ENCODE measurements around the gene PLCL1. TPM values are rescaled to one million over a fixed set of nuclear protein-coding genes. Genes with fewer than 3 reads are reported as not detected.

PLCL1 gene
- total RNA-seq, 1 experiment from 2014 or later, result 0.06 TPM

- no peak for DNase-seq (ENCODE audit: low read depth)
Observed at GRCh38 chr2:197885126-197885525, 80.7 kb downstream of the PLCL1 start.

- no peak for DNase-seq (ENCODE audit: low read depth)
Observed at GRCh38 chr2:197885587-197885986, 81.2 kb downstream of the PLCL1 start.

DNA sequence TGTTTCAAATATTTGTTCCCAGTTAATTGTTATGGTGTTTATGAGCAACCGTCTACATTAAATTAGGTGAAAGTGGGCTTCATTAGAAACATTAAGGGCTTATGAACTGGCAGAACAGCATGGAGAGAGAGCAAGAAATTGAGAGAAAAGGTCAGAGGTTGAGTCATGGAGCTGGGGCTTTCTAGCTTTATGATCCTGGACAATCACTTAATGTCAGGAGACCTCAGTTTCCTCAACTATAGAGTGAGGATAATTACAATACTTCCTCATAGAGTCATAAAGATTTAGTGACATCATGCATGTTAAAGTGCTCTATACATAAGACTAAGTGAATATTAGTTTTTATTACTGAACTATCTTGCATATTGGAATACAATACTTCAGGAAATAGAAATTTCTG lies 83.9 kb downstream of the PLCL1 start:
- no peak for DNase-seq (ENCODE audit: low read depth)

DNA sequence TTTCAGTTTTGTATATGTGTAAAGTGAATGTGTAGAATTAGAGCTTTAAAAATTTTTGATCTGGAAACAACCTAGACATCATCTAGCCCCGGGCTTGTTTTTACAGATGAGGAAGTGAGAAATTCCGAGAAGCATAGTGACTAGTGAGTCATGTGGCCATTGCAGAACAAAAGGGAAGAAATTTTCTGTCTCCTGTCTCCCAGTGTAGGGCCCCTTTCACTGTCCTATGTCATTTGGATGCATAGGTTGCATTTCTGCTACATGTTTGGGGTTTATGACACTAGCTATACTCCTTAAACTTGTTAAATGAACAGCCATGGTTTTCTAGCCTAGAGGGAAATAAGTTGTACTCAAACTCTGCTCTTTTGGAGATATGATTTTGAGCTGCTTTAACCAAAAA lies 84.6 kb downstream of the PLCL1 start:
- DNase-seq (ENCODE audit: low read depth), result peak; percentile 44

GRCh38 chr2:197890168-197890567 lies 85.8 kb downstream of the PLCL1 start:
- DNase-seq (ENCODE audit: low read depth), result no peak

- no peak for DNase-seq (ENCODE audit: low read depth)
Observed at GRCh38 chr2:197891897-197892442, 87.6 kb downstream of the PLCL1 start.

DNA sequence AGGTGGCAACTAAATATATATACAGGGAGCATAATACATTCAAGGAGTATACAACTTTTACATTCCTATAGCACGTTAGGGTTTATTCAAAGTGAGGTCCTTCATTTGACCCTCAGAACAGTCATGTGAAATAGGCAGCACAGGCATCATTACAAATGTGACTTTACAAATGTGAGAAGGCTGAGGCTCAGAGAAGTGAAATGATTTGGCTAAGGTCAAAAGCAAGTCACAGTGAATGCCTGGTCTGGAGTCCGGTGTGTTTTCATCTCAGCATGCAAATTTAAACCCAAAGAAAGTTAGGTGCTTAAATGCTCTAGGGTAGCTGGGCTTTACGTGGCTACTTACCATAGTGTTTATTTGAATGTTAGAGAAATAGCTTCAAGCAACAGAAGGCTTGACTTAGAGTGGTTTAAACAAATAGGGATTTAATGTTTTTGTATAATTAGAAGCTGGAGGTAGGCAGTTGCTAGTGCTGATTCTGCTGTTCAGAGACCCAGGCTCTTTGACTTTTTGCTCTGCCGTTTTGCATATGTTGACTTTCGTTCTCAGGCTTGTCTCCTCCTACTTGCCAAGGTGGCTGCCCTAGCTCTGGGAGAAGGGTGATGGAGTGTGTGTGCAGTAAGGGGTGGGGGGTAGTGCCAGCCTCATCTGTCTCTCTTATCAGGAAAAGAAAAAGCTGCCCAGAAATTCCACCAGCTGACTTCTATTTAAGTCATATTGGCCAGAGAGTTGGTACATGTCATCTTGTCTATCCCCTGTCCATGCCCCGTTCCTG lies 89.2 kb downstream of the PLCL1 start:
- no peak for DNase-seq (ENCODE audit: low read depth)

DNA sequence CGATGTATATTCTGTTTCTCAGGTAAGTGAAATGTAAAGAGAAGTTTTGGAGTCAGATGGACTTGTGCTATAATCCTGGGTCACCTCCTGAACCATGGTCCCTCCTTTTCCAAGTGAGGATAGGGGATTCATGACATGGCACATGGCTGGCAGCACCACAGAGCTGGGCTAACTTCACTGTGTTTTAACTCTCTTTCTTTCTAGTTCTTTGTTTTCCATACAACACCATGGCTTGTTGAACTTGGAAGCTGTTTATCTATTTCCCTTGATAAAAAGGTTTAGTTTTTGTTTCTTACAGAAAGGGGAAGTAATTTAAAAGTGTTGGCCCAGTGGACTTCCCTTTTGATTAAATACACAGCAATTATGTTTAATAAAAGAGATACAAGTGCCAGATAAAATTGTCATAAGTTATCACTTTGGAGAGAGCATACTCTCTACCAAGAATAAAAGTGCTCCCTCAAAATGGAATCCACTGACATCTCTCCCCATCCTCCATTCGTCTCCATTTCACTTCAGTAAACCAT lies 90.4 kb downstream of the PLCL1 start:
- no peak for DNase-seq (ENCODE audit: low read depth)

DNA sequence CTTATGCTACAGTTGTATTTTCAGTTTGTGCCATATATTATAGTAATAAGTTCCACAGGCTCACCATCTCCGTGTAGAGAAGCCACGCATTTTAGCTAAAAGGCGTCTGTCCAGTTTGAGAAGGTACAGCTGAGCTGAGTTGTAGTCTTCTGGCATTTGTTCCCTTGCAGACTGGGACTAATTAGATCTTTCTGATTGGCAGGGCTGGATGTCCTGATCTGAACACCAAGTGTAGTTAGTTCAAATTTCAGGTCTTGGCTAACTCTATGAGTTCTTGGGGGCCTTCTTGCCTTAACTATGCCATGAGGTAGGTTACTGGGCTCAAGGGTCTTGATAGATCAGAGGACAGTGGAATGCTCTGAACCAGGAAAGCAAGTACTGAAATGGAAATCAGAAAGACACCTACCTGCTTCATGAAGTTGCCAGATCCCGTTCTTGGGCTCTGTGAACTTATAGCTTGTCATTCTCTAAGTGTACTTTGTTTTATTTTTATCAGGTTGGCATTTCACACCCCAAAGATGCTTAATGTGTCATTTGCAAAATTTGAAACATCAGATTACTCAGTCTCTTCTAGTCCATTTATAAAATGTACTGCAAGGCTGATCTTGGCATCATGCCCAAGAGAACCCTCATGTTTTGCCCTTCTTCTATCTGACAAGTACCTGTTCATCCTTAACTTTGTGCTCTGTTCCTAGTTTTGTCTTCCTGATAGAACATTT lies 93.7 kb downstream of the PLCL1 start:
- no peak for DNase-seq (ENCODE audit: low read depth)

GRCh38 chr2:197904446-197904845 lies 100.1 kb downstream of the PLCL1 start:
- DNase-seq (ENCODE audit: low read depth), result no peak

- DNase-seq (ENCODE audit: low read depth), result no peak
Observed at GRCh38 chr2:197908156-197908555, 103.8 kb downstream of the PLCL1 start.

GRCh38 chr2:197908990-197909776 lies 104.8 kb downstream of the PLCL1 start:
- DNase-seq (ENCODE audit: low read depth), result peak; percentile 81

DNA sequence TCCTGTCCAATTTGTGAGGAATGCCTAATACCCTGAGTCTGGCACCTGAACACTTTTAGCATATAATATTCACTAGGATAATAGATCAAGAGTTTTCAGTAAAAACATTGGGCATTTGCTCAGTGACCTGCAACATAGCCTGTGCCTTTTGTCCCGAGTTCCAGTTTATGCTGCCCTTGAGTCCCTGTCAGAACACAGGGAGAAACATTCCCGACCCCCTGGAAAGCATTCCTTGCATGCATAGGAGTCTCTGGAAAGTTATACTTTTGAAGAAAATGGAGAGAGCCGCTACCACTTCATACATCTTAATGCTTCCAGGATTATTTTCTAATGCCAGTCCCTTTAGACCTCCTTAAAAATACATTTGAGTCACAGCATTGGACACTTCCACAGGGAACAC lies 107.3 kb downstream of the PLCL1 start:
- DNase-seq (ENCODE audit: low read depth), result no peak

DNA sequence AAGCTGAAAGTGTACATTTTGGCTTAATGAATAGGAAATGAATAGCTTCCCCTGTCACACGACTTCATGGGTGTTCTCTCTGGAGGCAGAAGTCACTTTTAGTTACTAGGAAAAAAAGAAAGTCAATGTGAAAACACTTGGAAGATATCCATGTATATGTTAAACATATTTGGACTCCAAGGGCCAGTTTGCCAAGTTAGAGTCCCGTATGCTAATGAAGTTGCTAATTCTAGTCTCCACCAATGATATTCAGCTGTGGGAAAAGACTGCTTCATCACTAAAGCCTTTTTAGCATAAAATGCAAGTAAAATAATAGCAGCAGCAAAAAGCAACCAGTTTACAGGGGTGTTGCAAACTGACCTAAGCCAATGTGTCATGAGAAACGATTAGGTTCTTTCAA lies 108.7 kb downstream of the PLCL1 start:
- DNase-seq (ENCODE audit: low read depth), result no peak

GRCh38 chr2:197914778-197915177 lies 110.4 kb downstream of the PLCL1 start:
- DNase-seq (ENCODE audit: low read depth), result no peak

- peak; percentile 56 for DNase-seq (ENCODE audit: low read depth)
Observed at GRCh38 chr2:197915548-197916265, 111.3 kb downstream of the PLCL1 start.

DNA sequence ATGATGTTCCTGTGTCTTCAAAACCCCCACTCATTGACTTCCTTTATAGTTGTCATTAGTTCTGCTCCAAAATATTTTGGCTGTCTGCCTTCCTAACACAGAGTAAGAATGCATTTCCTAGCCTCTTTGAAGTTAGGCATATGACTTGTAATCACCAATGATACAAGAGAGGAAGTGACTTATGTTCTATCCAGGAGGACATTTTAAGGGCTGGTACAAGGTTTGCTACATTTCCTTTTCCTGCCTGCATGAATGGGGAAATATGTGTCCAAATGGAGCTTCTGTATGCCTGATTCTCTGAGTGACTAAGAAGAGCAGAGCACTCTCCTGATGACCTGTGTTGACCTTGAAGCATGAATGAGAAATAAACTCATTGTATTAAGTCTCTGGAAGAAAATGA lies 115.1 kb downstream of the PLCL1 start:
- DNase-seq (ENCODE audit: low read depth), result peak; percentile 55

DNA sequence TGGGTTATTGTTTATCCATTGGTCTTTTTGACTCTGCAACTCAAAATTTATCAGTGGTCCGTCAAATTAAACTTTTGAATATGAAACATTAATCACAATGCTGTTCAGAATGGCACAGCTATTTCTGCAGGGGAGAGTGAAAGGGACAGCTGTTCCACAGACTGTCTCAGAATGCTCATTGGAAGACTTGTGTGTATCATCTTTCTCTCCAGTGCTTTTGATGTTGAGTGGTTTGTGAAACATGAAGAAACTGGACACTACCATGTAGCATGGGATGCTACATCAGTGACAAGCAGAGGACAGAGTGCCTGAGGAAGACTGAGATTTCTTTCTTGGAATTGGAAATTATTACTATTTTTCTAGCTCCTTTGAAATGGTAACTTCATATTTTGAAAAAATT lies 115.7 kb downstream of the PLCL1 start:
- peak; percentile 81 for DNase-seq (ENCODE audit: low read depth)

DNA sequence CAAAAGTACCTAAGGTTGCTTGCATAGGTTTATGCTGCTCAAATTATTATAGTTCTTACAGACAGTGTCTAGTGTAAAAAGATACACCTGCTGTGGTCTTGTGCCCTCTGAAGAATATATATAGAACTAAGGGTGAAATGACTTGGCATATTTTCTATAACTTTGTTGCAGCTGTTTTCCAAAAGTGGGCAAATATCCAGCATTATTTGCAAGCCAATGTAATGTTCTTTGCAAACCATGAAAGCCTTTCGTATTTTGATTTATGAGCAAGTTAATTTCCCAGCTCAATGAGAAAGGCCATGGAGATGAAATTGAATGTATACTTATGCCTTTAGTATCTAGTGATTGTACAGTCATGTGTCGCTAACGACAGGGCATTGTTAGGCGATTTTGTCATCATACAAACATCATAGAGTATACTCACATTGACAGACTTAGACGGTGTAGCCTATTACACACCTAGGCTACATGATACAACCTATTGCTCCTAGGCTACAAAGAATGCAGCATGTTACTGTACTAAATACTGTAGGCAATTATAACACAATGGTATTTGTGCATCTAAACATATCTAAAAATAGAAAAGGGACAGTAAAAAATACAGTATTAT lies 116.3 kb downstream of the PLCL1 start:
- peak; percentile 29 for DNase-seq (ENCODE audit: low read depth)

DNA sequence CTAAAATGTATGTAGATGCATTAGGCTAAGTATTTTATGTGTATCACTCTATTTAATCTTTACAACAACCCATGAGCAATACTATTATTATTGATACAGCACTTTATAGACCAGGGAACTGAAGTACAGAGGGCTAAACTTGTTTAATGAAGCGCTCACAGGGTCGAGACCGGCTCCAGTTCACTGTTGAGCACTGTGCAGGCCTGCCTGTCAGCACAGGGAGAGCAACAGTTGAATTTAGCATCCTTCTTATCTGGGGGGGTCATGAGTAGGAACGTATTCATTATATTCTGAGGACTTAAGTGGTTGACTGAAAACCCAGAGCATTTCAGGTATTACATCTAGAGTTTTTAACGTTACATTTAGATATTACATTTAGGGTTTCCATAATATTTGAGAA lies 120.1 kb downstream of the PLCL1 start:
- DNase-seq (ENCODE audit: low read depth), result no peak

DNA sequence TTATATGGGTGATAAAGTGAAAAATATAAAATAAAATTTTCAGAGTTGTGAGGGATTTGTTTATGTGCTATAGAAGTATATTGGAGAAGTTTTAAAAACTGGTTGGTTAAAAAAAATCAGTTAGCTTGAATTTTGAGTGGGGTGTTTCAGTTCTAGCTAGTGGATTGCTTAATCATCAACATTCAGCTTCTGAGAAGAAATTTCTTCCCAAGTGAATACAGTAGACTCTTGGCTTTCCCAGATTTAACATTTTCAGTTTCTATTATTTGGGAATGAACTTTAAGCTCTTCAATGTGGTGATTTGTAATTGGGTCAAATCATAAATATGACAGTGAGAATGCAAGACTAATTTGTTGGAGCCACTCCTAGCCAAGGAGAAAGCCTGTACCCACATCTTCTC lies 120.8 kb downstream of the PLCL1 start:
- no peak for DNase-seq (ENCODE audit: low read depth)

Data from LHCN-M2 (cell line).